GM19467 (cell line): Measurements from ENCODE around the gene CYB5R2.
"Not testable (repeated sequence)": the region's sequence is repeated elsewhere in the genome, so short reads cannot be mapped to it uniquely, and the experiment has no call there.

Source experiments
- ATAC-seq: cut with Tn5 transposase; IDR thresholded peaks from one replicate; pipeline ENCODE4 v1.9.1; 2021; ENCODE audit warnings: mild to moderate bottlenecking, moderate library complexity; ENCODE audit not compliant: unreplicated experiment

CYB5R2 gene

DNA sequence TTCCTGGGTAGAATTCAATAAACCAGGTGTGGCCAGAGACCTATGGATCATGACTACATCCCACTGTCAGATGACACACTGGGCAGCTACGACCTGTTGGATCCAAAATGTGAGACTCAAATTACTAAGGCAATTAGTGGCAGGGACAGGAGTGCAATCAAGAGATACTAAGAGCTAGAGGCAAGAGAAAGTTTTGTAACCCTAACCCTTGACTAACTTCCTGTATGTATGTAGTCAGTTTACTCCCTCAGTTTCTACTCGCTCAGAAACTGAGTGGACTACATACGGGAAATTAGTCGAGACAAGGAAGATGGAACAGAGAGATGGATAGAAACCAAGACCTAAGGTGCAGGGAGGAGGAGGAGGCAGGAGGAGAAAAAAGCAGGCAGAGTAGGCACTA is 2.7 kb downstream of the CYB5R2 start:
- no peak for ATAC-seq

- no peak for ATAC-seq
Observed at GRCh38 chr11:7668911-7669310, 4.4 kb downstream of the CYB5R2 start.

DNA sequence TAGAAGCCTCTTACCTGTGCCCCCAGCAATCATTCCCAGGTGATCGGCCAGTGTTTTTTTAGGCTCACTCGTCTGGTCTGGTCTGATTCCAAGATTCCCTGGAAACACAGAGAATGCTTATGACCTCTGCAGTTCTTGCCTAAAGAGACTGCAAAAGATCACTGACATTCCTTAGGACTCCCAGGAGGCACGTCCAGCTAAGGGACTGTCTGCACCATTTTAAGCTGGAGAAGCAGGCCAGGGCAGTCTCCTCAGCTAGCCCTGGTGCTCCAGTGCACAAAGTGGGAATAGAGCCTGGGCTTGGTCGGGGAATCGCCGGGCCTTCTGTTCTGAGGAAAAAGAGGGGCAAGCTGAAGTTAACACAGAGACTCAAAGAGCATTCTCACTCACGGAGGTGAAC is 4.8 kb downstream of the CYB5R2 start:
- no peak for ATAC-seq

DNA sequence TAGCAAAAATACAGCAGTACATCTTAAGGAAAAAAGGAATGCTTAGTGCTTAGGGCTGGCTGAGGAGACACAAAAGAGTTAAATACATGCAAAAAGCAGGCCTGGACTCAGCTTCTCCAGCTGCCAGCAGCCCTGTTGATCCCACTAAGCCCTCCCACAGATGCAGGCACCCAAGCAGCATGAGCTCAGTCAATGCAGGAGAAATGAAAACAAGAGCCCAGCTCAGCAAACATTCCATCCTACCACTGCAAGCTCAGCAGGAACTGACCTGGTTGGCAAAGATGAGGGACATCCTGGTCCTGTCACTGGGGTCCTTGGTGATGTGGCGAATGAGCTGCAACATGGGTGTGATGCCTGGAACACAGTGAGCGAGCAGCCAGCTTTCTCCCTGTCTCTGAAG is 5.8 kb downstream of the CYB5R2 start:
- no peak for ATAC-seq

GRCh38 chr11:7666292-7666866 is 6.9 kb downstream of the CYB5R2 start:
- ATAC-seq = no peak

DNA sequence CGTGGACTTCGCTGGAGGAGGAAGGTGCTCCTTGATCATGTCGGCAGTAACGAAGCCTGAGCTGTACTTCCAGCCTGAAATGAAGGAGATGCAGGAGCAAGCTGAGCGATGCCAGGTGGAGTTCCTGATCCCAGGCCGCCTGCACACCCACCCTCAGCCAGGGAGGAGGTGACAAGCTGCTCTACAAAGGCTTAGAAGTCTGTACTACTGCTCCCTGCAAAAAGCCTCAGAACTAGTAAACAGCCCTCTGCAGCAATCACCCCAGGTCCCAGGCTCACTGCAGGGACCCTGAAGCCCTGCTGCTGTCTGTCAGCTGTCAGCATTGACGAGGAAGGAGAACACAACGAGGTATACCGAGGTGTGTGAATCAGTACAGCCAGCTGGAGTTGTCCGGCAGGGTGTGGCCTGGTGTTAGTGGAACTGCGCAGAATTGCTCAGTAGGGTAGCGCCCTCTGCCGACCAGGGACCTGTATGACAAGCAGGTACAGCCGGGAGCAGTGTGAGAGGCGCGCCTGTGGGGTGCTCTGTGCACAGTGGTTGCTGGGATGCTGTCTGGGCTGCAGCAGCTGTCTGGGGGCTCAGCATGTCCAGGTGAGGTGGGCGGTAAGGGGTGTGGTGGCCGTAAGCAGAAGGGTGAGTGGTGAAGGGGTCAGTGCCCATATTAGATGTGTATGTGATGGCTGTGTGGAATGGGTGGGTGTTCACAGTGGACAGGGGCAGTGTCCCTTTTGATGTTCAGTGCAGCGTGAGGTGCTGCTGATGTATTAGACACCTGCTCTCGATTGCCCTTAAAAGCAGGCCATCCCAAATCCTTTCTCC is 7.6 kb downstream of the CYB5R2 start:
- peak; percentile 95 for ATAC-seq

DNA sequence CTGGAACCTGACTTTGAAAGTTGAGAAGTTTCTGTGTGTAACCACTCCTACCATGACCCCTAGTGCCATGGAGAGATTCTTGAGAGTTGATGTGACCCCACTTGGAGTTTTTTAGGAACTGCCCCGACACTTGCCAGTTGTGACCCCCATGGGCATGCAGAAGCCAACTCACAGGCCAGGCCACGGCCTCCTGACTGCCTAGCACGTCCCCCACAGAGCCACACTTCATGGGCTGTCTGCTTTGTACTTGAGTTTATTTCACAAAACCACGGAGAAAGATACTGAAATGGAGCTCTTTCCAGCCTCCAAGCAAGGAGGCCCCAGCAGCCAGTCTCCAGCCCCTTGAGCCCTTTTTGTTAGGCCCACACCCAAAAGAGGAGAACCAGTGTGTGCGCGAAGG is 8.4 kb downstream of the CYB5R2 start:
- ATAC-seq = no peak

DNA sequence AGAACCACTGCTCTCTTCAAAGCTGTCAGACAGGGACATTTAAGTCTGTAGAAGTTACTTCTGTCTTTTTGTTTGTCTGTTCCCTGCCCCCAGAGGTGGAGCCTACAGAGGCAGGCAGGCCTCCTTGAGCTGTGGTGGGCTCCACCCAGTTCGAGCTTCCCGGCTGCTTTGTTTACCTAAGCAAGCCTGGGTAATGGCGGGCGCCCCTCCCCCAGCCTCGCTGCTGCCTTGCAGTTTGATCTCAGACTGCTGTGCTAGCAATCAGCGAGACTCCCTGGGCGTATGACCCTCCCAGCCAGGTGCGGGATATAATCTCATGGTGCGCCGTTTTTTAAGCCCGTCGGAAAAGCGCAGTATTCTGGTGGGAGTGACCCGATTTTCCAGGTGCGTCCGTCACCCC is 9.8 kb downstream of the CYB5R2 start:
- not testable (repeated sequence) for ATAC-seq

DNA sequence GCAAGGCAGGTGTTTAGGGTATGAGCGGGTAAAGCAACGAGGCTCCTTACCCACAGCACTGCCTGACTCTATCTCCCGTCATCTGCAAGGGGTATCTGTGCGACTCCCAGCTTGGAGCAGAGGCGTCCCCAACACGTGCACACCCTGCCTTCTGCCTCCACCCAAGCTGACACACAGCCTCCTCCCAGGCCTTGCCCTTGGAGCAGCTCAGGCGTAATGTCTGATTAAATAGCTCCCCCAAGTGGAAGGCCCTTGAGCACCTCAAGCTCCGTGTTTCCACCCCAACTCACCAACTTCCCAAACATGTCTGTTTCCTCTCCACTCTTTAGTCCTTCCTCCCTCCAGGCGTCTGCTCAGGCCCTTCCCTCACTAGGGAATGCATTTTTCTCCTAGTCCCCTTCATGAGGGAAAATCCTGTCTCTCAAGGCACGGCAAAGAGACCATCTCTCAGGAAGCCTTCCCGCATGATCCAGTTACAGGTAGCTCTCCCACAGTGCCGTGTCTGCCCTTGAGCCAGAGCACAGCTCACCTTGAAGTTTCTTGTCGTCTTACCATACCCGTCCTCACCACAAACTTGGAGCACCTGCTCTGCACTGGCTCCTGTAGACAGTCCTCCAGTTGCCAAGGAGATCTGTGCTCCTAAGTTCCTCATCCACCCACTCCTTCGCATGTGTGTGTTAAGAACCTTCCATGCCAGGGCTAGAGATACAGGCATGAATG is 15.8 kb downstream of the CYB5R2 start:
- ATAC-seq = no peak

DNA sequence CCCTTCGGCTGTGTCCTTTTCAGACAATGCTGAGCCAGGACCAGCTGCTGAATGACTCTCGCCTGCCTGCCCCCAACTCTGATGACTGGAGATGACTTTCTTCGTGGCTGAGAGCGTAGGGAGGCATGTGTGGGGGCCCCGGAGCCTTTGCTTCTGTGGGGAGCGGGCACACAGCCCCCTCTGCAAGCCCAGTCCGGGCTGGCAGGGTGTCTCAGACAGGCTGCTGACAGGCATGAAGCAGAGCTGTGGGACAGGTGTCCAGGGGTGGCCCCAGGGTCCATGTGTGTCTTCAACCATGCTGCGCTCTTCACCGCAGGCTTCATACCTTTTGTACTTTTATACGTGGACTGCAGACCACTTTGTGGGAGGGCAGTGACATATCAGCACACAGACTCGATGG is 16.6 kb downstream of the CYB5R2 start:
- ATAC-seq = no peak

DNA sequence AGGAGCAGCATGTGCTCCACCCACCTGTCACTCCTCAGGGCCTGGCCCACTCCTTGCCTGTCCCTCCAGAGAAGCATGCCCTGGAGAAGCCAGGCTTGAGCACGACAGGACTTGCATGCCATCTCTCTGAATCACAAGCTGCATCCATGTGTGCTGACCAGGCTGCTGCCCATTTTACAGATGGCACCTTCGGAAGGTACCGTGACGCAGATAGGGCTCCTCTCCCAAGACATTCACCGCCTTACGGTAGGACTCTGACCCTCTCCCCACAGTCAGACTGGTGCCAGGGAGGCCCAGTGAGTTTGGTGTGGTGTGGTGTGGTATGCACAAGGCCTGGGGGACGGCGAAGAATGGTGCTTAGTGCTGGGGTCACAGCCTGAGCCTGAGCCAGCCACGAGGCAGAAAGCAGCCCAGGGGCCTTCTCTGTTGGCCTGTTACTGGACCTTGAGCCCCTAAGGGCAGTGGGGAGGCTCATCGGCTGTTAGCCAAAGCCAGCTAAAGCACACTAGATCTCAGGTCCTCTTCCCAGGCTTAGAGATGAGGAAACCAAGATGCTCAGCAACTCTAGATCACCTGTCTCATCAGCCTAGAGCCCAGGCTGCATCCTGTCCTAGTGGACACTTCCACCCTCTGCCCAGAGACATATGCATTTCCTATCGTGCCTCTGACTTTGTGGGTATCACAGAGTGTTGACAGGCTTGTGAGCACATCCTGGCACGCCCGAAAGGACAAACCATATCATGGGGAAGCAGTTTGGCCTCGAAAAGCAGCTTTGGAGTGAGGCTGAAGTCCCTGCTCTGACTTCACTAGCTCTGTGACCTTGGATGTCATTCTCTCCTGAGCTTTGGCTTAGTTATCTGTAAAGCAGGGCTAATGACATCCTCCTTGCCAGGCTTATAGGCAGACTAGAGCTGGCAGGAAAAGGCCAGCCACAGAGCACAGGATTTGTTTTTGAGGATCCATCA is 17.8 kb downstream of the CYB5R2 start:
- ATAC-seq = no peak

DNA sequence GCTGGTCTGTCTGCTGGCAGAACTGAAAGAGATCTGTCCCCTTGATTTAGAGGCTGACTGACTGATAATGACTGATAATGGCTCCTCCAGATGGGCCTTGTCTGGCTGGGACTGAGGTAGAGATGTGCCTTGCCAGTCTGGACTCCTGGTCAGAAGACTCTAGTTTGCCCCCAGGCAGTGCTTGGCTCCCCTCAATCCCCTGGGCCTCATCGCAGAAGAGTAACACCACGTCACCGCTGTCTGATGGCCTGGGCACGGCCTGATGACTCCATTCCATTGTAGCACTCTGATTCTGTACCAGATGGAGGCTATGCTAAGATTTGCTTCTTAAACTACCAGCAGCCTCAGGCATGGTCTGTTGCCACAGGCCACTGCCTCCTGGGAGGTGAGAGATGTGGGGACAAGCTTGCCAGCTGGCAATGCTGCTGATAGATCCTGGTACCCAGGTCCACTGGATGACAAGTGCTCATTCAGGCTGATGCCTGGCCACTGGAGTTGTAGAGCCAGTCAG is 19.1 kb downstream of the CYB5R2 start:
- ATAC-seq = no peak

DNA sequence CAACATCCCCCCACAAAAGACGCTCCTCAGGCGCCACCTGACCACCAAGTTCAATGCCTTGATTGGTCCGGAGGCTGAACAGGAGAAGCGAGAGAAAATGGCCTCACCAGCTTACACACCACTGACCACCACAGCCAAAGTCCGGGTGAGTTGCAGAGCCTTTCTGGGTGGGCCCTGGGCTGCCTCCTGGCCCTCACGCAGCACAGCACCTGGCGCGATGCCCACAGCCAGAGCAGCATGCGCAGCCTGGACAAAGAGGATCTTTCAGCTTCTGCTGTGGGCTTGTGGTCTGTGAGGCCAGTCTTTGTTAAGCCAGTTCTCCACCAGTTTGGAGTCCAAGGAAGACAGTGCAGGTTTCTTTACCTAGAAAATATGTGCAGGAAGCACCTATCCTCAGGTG is 21.6 kb downstream of the CYB5R2 start:
- no peak for ATAC-seq

DNA sequence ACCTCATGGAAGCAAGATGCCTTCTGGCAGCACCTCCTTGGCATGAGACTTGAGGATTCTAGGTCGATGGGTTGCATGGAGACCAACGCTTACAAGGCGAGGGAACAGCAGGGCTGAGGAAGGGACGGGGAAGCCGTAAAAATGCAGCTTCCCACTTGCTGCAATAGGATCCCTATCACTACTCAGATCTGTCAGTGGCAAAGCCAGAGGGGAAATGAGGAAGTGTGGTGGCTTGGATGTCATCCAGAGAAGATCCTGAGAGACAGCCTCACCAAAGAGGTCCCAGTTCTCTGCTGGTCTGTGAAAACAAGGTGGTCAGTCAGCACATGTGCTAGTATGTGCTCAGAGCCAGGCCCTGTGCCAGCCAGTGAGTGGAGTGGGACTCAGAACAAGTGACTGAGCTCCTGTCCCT is 22.2 kb downstream of the CYB5R2 start:
- ATAC-seq = no peak

DNA sequence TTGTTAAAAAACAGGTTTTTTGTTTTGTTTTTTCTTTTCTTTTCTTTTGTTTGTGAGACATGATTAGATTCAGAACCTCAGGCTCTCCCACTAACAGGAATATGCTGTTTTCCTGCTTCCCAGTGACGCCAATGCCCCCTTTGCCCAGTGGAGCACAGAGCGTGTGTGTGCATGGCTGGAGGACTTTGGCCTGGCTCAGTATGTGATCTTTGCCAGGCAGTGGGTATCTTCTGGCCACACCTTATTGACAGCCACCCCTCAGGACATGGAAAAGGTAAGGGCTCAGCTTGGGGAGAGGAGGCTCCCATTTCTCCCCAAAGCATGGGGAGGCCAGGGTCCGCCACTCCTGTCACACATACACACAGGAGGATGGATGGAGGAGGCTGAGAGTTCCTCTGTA is 25.0 kb downstream of the CYB5R2 start:
- ATAC-seq = no peak

- ATAC-seq = no peak
Observed at GRCh38 chr11:7646866-7647265, 26.4 kb downstream of the CYB5R2 start.

DNA sequence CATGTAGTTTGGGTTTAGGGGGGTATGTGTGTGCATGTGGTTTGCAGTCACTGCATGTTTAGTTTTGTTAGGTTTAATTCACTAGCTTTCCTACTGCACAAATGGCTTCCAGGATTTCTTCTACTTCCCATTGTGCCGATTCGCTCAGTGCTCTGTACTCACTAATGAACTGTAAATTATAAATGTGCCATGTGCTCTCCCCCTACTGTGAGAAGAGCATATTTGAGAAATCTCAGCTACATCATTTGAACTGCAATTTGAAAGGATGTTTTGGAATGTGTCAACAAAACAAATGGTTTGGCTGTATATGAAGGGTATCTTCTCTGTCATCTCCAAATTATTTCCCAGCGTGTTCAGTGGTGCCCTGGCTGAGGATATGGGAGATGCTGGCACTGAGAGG is 28.1 kb downstream of the CYB5R2 start:
- ATAC-seq = no peak

GRCh38 chr11:7643314-7643713 is 30.0 kb downstream of the CYB5R2 start:
- ATAC-seq = no peak

DNA sequence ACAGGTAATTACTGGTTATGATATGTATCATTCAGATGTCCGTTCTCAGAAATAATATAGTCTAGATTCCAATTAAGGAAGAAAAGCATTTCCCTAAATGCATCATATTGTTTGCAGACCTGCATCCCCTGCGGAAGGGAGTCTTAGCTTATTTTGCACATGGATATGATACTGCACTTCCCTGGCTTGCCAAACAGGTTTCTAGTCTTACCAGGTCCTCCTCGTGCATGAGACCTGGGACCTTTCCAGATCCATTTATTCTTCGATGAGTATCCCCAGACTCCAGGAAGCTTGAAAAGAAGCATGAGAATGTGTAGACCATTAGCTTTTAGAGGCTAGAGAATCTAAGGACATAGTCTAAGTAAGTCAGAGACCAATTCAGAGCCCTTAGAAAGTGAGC is 30.6 kb downstream of the CYB5R2 start:
- ATAC-seq = no peak

- ATAC-seq = no peak
Observed at GRCh38 chr11:7640816-7641215, 32.5 kb downstream of the CYB5R2 start.

DNA sequence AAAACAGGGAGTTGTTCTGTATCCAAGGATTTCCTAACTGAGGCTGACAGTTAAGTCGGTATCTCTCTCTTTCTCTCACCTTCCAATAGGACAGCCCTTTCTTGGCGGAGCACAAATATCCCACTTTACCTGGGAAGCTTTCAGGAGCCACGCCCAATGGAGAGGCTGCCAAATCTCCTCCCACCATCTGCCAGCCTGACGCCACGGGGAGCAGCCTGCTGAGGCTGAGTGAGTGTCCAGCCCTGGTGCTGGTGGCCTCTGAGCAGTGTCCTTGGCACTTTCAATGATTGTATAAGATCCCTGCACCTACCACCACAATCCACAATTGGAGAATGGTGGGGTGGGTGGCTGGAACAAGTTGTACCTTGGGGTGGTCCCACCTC is 33.7 kb downstream of the CYB5R2 start:
- ATAC-seq = no peak
